Measurements from ENCODE around the gene SORCS2.

- TF ChIP-seq, protein P1, sequence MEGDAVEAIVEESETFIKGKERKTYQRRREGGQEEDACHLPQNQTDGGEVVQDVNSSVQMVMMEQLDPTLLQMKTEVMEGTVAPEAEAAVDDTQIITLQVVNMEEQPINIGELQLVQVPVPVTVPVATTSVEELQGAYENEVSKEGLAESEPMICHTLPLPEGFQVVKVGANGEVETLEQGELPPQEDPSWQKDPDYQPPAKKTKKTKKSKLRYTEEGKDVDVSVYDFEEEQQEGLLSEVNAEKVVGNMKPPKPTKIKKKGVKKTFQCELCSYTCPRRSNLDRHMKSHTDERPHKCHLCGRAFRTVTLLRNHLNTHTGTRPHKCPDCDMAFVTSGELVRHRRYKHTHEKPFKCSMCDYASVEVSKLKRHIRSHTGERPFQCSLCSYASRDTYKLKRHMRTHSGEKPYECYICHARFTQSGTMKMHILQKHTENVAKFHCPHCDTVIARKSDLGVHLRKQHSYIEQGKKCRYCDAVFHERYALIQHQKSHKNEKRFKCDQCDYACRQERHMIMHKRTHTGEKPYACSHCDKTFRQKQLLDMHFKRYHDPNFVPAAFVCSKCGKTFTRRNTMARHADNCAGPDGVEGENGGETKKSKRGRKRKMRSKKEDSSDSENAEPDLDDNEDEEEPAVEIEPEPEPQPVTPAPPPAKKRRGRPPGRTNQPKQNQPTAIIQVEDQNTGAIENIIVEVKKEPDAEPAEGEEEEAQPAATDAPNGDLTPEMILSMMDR (IDR thresholded peaks at IDR 0.05; ENCODE audit: low read depth, low read length) = no peak
- no peak for TF ChIP-seq EZH2phosphoT487 (IDR thresholded peaks at IDR 0.05; ENCODE audit: low read depth)
Observed at GRCh38 chr4:7200801-7201200, 8.5 kb downstream of the SORCS2 start.
